Measurements from ENCODE around the gene PLSCR2. TPM values are rescaled to one million over a fixed set of nuclear protein-coding genes. Genes with fewer than 3 reads are reported as not detected.

The PLSCR2 gene, protein sequence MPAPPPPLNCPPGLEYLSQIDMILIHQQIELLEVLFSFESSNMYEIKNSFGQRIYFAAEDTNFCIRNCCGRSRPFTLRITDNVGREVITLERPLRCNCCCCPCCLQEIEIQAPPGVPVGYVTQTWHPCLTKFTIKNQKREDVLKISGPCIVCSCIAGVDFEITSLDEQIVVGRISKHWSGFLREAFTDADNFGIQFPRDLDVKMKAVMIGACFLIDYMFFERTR
- total RNA-seq (not detected), polyA plus RNA-seq (not detected)
- long read RNA-seq, donor 1, result 0 reads
- long read RNA-seq, donor 2, result 0 reads

GRCh38 chr3:146469150-146470017 is at the start of gene PLSCR2:
Gene PLSCR2 (minus strand): TSS chr3:146469561. CDS start chr3:146459904, 9,657 bp downstream.
- H3K4me3 ChIP-seq, result peak within 1 kb of the TSS; percentile 71
- peak; percentile 50 to 76 for DNase-seq
- no peak within 1 kb of the TSS for H3K27ac ChIP-seq
- peak; percentile 53 to 79 (median 66) for ATAC-seq
- H3K9me3 ChIP-seq, result no peaks in the 10 kb centered on the region
- H3K36me3 ChIP-seq (ENCODE audit: insufficient read depth in 1 of 2, low read depth in 1 of 2), result no peaks in the 10 kb centered on the region
- H3K27me3 ChIP-seq (ENCODE audit: insufficient read depth in 3 of 3, low read length in 2 of 3), result no peaks in the 10 kb centered on the region
- intact Hi-C loops (cut with DNase I), result no loop called here
- 10 to 11% (median 11%) methylated on average over 39 to 51 of the region's 51 CpGs for WGBS, 3 donors
- H3K4me1 ChIP-seq, result no peaks in the 10 kb centered on the region
- TF ChIP-seq, protein P1, sequence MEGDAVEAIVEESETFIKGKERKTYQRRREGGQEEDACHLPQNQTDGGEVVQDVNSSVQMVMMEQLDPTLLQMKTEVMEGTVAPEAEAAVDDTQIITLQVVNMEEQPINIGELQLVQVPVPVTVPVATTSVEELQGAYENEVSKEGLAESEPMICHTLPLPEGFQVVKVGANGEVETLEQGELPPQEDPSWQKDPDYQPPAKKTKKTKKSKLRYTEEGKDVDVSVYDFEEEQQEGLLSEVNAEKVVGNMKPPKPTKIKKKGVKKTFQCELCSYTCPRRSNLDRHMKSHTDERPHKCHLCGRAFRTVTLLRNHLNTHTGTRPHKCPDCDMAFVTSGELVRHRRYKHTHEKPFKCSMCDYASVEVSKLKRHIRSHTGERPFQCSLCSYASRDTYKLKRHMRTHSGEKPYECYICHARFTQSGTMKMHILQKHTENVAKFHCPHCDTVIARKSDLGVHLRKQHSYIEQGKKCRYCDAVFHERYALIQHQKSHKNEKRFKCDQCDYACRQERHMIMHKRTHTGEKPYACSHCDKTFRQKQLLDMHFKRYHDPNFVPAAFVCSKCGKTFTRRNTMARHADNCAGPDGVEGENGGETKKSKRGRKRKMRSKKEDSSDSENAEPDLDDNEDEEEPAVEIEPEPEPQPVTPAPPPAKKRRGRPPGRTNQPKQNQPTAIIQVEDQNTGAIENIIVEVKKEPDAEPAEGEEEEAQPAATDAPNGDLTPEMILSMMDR (IDR thresholded peaks at IDR 0.05), result no peak

GRCh38 chr3:146517684-146518435 is 48.5 kb upstream of the PLSCR2 start:
- H3K27me3 ChIP-seq (ENCODE audit: insufficient read depth in 3 of 3, low read length in 2 of 3), result no peaks in the 10 kb centered on the region
- H3K4me1 ChIP-seq, result no peaks in the 10 kb centered on the region
- 74 to 79% (median 78%) methylated on average over 4 of the region's 4 CpGs for WGBS, 3 donors
- no peak for DNase-seq
- intact Hi-C loops (cut with DNase I), result no loop called here
- peaks cover 0 to 29% of the 10 kb centered on the region in 2 donors for H3K36me3 ChIP-seq (ENCODE audit: insufficient read depth in 1 of 2, low read depth in 1 of 2)
- H3K4me3 ChIP-seq, result no peak overlapping the region
- H3K27ac ChIP-seq, result no peak overlapping the region
- TF ChIP-seq, protein P1 (IDR thresholded peaks at IDR 0.05), result no peak
- no peaks in the 10 kb centered on the region for H3K9me3 ChIP-seq
- ATAC-seq, result no peak

DNA sequence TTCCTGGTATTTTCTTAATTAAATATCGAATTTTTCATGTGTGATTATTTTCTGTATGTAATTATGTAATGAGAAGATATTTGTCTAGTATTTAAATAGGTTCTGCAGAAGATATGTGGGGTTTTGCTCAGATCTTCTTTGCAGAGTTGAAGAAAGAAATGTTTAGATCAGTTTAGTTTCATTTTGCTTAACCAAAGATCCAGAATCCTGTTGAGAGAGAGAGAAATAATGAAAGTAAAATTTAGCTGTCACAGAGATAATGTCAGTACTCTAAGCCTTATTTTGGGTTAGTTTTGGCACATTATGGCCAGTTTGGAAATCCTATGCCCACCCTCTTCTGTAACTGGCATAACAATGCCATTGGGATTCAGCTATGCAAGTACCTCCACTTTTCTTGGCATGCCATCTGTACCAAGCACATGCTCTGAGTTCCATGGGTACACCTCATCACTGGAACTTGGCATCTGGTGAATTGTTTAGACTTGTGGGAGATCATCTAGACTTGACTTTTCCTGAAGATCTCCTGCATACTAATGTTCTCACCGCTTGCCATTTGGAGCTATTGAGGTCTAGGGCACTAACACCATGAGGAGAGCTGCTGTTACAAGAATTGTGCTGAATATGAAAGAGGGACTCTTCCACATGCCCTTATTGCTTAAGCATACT is 44.2 kb upstream of the PLSCR2 start:
- ATAC-seq, result no peak
- intact Hi-C loops (cut with DNase I), result no loop called here
- Histone ChIP-seq H3K9me3 (no peaks in the 10 kb centered on the region), H3K27ac (no peak overlapping the region), H3K27me3 (ENCODE audit: insufficient read depth in 3 of 3, low read length in 2 of 3) (no peaks in the 10 kb centered on the region), H3K4me3 (no peak overlapping the region), H3K4me1 (no peaks in the 10 kb centered on the region), H3K36me3 (ENCODE audit: insufficient read depth in 1 of 2, low read depth in 1 of 2) (peaks cover 0 to 19% of the 10 kb centered on the region in 2 donors)
- WGBS, 3 donors, result 93 to 96% (median 94%) methylated on average over 2 of the region's 2 CpGs
- no peak for DNase-seq
- TF ChIP-seq, protein P1 (IDR thresholded peaks at IDR 0.05), result no peak

GRCh38 chr3:146511402-146512134 is 42.2 kb upstream of the PLSCR2 start:
- intact Hi-C loops (cut with DNase I), result no loop called here
- no peaks in the 10 kb centered on the region for H3K9me3 ChIP-seq
- H3K4me1 ChIP-seq, result no peaks in the 10 kb centered on the region
- WGBS, 3 donors, result 88 to 91% (median 89%) methylated on average over 3 of the region's 3 CpGs
- no peaks in the 10 kb centered on the region for H3K27me3 ChIP-seq (ENCODE audit: insufficient read depth in 3 of 3, low read length in 2 of 3)
- DNase-seq (no peak), ATAC-seq (no peak)
- no peak overlapping the region for H3K4me3 ChIP-seq
- TF ChIP-seq, protein P1 (IDR thresholded peaks at IDR 0.05), result no peak
- no peak overlapping the region for H3K27ac ChIP-seq
- H3K36me3 ChIP-seq (ENCODE audit: insufficient read depth in 1 of 2, low read depth in 1 of 2), result peaks cover 0 to 17% of the 10 kb centered on the region in 2 donors

Measured in psoas muscle (tissue), 8 donors.